Left kidney (tissue), 2 donors: ENCODE measurements around the gene GRIN2D. TPM values are rescaled to one million over a fixed set of nuclear protein-coding genes. Genes with fewer than 3 reads are reported as not detected.

Source experiments
- DNase-seq: peaks from one replicate; pipeline ENCODE4 v3.0.0-alpha.2; 2013
- polyA plus RNA-seq: library from polyadenylated mRNA; unstranded; fragments of 120-200 nt; gene quantifications from one replicate; pipeline ENCODE4 v1.2.1, GENCODE V29; 2013; ENCODE audit not compliant: insufficient read length

GRIN2D gene
- polyA plus RNA-seq, 1 donor, result 0.47 TPM

- no peak for DNase-seq
Measured at GRCh38 chr19:48441360-48442050, 48.0 kb downstream of the GRIN2D start.

DNA sequence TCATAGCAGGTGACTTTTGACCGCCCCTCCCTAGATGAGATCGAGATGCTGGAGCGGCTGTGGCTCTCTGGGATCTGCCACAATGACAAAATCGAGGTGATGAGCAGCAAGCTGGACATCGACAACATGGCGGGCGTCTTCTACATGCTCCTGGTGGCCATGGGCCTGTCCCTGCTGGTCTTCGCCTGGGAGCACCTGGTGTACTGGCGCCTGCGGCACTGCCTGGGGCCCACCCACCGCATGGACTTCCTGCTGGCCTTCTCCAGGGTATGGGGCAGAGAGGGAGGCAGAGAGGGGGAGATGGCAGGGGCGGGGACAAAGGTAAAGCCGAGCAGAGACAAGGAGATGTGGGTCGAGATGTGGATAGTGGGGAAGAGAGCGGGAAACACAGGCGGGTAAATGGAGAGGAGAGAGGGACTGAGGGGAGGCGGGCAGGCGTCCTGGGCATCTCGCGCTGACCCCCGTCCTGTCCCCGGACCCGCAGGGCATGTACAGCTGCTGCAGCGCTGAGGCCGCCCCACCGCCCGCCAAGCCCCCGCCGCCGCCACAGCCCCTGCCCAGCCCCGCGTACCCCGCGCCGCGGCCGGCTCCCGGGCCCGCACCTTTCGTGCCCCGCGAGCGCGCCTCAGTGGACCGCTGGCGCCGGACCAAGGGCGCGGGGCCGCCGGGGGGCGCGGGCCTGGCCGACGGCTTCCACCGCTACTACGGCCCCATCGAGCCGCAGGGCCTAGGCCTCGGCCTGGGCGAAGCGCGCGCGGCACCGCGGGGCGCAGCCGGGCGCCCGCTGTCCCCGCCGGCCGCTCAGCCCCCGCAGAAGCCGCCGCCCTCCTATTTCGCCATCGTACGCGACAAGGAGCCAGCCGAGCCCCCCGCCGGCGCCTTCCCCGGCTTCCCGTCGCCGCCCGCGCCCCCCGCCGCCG is 48.9 kb downstream of the GRIN2D start:
- no peak for DNase-seq

DNA sequence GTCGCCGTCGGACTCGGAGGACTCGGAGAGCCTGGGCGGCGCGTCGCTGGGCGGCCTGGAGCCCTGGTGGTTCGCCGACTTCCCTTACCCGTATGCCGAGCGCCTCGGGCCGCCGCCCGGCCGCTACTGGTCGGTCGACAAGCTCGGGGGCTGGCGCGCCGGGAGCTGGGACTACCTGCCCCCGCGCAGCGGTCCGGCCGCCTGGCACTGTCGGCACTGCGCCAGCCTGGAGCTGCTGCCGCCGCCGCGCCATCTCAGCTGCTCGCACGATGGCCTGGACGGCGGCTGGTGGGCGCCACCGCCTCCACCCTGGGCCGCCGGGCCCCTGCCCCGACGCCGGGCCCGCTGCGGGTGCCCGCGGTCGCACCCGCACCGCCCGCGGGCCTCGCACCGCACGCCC is 49.8 kb downstream of the GRIN2D start:
- DNase-seq, result no peak

Other genes with a start within 250 kb of the GRIN2D start
- gene LIG1, start 223.3 kb upstream of the GRIN2D start, polyA plus RNA-seq, result 81.3 TPM
- gene ZSWIM9, start 223.0 kb upstream of the GRIN2D start, polyA plus RNA-seq, result 9.0 TPM
- 74.3 TPM for gene CARD8, start 137.8 kb upstream of the GRIN2D start, polyA plus RNA-seq
- gene ZNF114, start 123.6 kb upstream of the GRIN2D start, polyA plus RNA-seq, result 7.7 TPM
- 62.3 TPM for gene EMP3, start 68.1 kb upstream of the GRIN2D start, polyA plus RNA-seq
- gene TMEM143, start 29.7 kb upstream of the GRIN2D start, polyA plus RNA-seq, result 12.5 TPM
- not detected for gene SYNGR4, start 29.3 kb upstream of the GRIN2D start, polyA plus RNA-seq
- gene KDELR1, start 2.1 kb upstream of the GRIN2D start, polyA plus RNA-seq, result 227 TPM
- 22.2 TPM for gene GRWD1, start 52.3 kb downstream of the GRIN2D start, polyA plus RNA-seq
- 1.1 TPM for gene KCNJ14, start 61.9 kb downstream of the GRIN2D start, polyA plus RNA-seq
- gene CYTH2, start 75.7 kb downstream of the GRIN2D start, polyA plus RNA-seq, result 94.1 TPM
- 2.0 TPM for gene LMTK3, start 118.2 kb downstream of the GRIN2D start, polyA plus RNA-seq
- 0.38 TPM for gene SULT2B1, start 158.5 kb downstream of the GRIN2D start, polyA plus RNA-seq
- gene SPACA4, start 213.1 kb downstream of the GRIN2D start, polyA plus RNA-seq, result not detected
- gene FAM83E, start 221.4 kb downstream of the GRIN2D start, polyA plus RNA-seq, result 0.57 TPM
- 969 TPM for gene RPL18, start 225.5 kb downstream of the GRIN2D start, polyA plus RNA-seq
- gene SPHK2, start 225.8 kb downstream of the GRIN2D start, polyA plus RNA-seq, result 19.9 TPM
- 9.5 TPM for gene DBP, start 243.7 kb downstream of the GRIN2D start, polyA plus RNA-seq